NCI-H146 treated with DMSO at 0.1 percent for 48 hours (cell line): ENCODE measurements around the gene ISLR2.

Experiments
- DNase-seq: peaks from one replicate; lab custom pipeline; 2025; ENCODE audit not compliant: unreplicated experiment; lab: John Stamatoyannopoulos, UW

The ISLR2 gene

DNA sequence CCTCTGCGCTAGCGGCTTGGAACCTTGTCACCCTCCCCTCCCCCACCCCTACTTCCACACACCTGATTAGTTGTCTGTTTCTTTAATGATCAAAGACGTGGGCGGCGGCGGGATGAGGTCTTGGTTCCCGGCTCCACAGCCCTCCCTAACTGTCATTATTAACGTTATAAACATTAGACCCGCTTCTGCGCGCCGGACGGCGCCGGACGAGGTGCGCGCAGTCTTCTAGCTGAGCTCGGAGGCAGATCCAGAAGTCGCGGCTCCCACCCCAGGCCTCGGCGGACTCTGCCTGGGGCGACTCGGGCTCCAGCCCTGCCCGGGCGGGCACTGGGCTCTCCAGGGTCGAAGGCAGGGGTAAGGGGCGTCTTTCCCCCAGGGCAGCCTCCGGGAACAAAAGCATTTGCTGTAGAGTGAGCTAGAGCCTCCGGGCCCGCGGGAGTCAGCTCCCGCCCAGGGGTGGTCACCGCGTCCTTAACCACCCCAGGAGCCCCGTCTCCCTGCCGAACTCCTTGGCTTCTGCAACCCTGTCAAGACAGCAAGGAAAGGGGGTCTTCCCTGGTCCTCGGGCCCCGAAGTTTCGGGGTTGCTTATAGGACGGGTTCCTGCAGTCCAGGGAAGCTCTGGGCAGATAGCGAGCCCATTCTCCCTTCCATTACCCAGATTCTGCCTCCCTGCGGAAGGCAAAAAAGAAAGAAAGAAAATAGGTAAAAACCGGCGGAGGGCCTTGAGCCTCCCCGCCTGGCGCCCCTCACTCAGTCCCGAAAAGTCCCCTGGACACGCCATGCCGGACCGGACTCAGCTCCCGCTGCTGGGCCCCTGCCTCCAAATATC, 2.2 kb upstream of the ISLR2 start:
- no peak for DNase-seq

- DNase-seq = no peak
Measured at GRCh38 chr15:74128785-74129585, 1.4 kb upstream of the ISLR2 start.

DNA sequence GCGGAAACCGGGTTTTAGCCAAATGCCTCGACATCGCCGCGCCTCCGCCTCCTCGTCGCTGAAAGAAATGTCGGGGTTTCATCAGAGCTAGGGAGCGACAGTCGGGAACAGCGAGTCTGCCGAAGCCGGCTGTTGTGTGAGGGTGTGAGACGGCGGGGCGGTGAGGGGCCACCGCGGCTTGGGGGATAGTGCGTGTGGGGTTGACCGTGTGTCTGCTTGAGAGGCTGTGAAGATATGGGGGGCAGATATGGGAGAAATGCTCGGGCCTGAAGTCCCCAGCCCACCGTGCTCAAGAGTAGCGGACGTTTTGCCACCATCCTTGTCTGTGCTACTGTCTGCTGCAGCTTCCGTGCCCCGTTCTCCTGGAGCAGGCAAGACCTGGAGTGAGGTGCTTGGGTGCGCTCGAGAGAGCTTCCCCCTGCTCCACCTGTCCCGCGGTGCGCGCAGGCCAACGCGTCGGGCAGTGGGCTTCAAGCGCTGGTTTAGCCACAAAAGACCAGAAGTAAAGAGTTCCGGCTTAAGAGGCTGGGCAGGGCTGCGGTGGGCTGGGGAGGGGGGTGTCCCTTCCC, 716 bp upstream of the ISLR2 start:
- no peak for DNase-seq

GRCh38 chr15:74130849-74131627, 652 bp downstream of the ISLR2 start:
- DNase-seq = no peak

DNA sequence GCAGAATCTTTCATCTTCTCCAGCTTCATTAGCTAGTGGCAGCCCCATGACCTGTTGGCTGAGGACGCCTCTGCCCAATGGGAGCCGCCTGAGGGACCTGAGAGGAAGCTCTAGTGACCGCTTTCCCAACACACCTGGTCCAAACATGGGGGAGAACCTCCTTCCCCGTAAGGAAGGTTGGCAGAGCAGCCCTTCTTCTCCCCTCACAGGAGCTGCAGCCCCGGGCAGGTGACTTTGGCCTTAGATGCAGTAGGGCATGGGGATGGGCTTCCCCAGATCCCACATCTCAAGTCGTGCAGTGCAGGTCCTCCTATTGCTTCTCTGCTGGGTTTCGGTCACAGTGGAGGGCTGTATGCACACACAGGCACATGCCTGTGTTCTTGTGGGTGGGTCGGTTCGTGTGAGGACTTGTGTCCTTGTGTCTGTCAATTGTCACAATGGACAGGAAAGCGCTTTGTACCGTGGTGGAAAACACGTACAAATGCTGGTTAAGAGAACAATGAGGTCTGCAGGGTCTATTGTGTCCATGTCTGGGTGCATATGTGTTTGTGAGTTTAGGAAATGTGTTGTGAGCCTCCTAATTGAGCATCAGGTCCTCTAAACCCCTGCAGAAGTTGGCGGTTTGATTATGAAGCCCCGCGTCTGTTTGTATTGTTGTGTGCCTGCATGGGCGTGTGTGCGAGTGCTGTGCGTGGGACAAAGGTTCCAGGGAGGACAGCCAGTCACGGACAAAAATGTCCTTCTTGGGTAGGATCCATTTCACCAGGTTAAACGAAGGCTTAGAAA, 1.4 kb downstream of the ISLR2 start:
- DNase-seq = no peak

DNA sequence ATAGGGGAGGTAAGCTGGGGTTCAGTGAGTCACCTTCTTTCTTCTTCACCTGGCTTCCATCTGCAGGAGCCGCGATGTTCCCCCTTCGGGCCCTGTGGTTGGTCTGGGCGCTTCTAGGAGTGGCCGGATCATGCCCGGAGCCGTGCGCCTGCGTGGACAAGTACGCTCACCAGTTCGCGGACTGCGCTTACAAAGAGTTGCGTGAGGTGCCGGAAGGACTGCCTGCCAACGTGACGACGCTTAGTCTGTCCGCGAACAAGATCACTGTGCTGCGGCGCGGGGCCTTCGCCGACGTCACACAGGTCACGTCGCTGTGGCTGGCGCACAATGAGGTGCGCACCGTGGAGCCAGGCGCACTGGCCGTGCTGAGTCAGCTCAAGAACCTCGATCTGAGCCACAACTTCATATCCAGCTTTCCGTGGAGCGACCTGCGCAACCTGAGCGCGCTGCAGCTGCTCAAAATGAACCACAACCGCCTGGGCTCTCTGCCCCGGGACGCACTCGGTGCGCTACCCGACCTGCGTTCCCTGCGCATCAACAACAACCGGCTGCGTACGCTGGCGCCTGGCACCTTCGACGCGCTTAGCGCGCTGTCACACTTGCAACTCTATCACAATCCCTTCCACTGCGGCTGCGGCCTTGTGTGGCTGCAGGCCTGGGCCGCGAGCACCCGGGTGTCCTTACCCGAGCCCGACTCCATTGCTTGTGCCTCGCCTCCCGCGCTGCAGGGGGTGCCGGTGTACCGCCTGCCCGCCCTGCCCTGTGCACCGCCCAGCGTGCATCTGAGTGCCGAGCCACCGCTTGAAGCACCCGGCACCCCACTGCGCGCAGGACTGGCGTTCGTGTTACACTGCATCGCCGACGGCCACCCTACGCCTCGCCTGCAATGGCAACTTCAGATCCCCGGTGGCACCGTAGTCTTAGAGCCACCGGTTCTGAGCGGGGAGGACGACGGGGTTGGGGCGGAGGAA, 2.6 kb downstream of the ISLR2 start:
- DNase-seq = no peak

- DNase-seq = no peak
Measured at GRCh38 chr15:74133694-74134386, 3.5 kb downstream of the ISLR2 start.

- no peak for DNase-seq
Measured at GRCh38 chr15:74134387-74135027, 4.1 kb downstream of the ISLR2 start.

- DNase-seq = no peak
Measured at GRCh38 chr15:74135041-74135565, 4.7 kb downstream of the ISLR2 start.

- no peak for DNase-seq
Measured at GRCh38 chr15:74136540-74136813, 6.1 kb downstream of the ISLR2 start.

DNA sequence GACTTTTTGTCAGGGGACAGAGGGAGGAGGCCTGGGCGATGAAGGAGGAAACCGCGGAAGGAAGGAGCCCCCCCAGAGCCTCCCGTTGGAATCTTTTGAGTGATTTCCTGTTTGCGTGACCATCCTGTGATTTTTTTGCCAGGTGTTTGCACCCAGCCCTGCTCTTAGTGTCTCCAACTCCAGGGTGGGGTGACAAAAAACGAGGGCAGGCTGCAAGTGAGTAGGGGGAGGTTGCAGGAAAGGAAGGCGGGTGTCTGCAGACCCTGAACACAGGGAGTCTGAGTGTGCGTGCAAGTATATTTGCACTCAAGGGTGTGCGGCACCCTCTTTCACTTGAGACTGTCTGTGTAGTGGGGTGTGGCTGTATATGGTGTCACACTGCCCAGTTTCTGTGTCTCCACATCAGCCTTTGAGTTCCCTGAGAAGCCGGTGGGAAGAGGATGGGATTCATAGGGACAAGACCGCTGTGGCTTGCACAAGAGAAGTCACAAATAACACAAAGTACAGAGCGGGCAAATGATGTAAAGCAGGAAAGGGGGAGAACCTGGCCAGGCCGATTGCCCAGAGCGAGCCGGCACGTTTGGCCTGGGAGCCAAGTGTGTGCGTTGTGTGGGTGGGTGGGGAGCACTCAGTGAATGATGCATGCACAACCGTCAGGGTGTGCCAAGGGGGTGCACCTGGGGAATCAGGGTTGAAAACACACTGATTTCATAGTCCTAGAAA, 6.6 kb downstream of the ISLR2 start:
- DNase-seq = no peak

DNA sequence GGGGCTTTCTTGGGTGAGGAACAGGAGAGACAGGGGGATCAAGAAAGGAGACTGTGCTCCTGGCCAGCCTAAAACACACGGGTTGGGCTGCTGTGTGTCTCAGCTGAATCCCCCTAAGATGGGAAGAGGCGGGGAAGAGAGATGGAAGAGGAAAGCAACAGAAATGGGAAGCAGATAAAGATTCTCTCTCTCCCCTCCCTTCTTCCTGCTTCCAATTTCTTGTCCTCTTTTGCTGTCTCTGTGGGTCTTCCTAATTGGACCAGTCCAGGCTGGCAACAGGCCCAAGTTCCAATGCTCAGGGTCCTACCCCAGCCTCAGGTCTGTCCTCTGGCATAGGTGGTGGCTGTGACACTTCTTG, 7.1 kb downstream of the ISLR2 start:
- no peak for DNase-seq

DNA sequence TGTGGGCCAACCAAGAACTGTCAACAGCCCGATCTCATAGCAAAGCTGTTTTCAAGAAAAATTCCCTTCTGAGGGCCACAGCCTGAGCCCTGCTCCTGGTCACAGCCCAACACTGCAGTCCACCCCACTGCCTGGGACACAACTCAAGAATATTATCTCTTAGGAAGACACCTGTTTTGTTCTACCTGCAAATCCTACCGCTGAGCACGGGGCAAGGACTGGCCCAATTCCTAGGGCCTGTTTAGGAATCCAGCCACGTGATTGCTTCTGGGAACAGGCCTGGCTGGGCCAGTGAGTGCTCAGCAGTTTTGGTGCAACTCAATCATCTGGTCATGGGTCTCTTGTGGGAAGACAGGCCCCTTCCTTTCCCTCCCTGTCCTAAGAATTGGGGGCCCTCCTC, 8.3 kb downstream of the ISLR2 start:
- DNase-seq = no peak

GRCh38 chr15:74141591-74141990, 11.2 kb downstream of the ISLR2 start:
- no peak for DNase-seq

DNA sequence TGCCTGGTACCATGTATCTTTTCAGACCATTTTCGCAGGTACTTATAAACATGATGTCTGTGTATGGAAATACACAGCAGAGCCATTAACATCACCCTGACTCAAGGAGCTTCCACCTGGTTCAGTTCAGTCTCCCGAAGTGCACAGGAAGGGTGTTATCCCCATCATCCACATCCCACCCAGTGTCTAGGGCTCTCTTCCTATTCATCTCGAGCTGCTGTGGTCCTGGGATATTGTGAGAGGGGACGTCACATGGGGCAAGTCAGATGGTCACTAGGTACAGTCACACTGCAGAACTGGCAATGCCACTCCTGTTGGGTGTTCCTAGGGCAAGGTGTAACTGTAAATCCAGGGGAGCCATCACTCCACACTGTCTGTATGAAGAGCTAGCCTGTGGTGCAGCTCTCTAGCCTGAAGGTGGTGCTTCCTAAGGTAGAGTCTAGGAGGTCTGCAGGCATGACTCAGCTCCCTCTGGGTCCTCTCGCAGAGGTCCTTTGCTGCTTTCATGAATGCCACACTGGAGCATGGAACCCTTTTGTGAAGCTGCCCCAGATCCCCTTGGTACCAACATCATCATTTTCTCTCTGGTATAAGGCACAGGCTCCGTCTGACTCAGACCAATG, 13.9 kb downstream of the ISLR2 start:
- no peak for DNase-seq

- no peak for DNase-seq
Measured at GRCh38 chr15:74146277-74146800, 16.0 kb downstream of the ISLR2 start.

DNA sequence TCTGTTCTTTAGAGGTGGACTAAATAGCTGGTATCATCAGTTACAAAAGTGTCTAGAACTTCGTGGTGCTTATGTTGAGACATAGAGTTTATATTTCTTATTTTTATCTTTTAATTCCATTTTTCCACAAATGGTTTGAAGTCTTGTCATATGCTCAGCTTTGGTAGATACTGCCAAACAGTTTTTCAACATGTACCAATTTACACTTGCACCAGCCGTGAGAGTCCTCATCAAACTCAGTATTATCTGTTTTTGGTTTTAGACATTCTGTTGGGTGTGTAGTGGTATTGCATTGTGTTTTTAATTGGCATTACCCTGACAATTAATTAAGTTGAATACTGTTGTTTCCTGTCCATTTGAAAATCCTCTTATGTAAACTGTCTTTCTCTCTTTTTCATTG, 16.7 kb downstream of the ISLR2 start:
- no peak for DNase-seq
